K562 (cell line): ENCODE data around the gene GRK3. TPM values are rescaled to one million over a fixed set of nuclear protein-coding genes. Genes with fewer than 3 reads are reported as not detected.

Experiments used
- ATAC-seq: fragments of 200-7000 bp; cut with Tn5 transposase; 3 replicates; pipeline ENCODE4 v1.9.1; 2020; ENCODE audit warnings: moderate library complexity
- BruUV-seq: library from RNA; stranded (reverse); fragments of 400-500 nt; replicated peaks from 2 replicates; lab custom pipeline; 2021; lab: Mats Ljungman, UMichigan
- CTCF ChIA-PET: fragments of 300-600 bp; formaldehyde crosslinking; extraction: SDS; loops from one replicate; lab custom pipeline; 2021; ENCODE audit warnings: low intra/inter-chr PET ratio; lab: Yijun Ruan, JAX
- POLR2A ChIA-PET: fragments of 300-600, 350-650 bp; sonication (Branson Sonifier 250); formaldehyde crosslinking; extraction: SDS; loops from one replicate; lab custom pipeline; 2021; ENCODE audit warnings: antibody characterized with exemption, inconsistent platforms; lab: Yijun Ruan, JAX
- DNase-seq, 4 experiments: peaks; one replicate each; pipeline versions ENCODE4 v3.0.0 to v3.0.0-alpha.2; 2011 to 2018; ENCODE audit warnings: low spot score in 3 of 4, mixed read lengths in 3 of 4; ENCODE audit errors: extremely low read depth in 1 of 4
- FAIRE-seq: peaks from 2 replicates; lab custom pipeline; 2011; peaks lifted over from hg19 to GRCh38; lab: Jason Lieb, UNC
- H2AFZ ChIP-seq: 2 replicates; pipeline ENCODE4 v1.6.0; 2011; ENCODE audit warnings: low read depth, low read length, control low read depth, inconsistent platforms
- H3K27ac ChIP-seq: fragments of 200-600 bp; 3 replicates; pipeline ENCODE4 v1.8.0; 2011; ENCODE audit warnings: low read depth, mild to moderate bottlenecking, control low read depth, inconsistent platforms, low read length, moderate library complexity, mixed read lengths; ENCODE audit errors: extremely low read depth
- H3K27me3 ChIP-seq, 2 experiments: fragments of 300-600 bp in 1 of 2; 2 replicates in 1 of 2; 3 replicates in 1 of 2; pipeline versions ENCODE4 v1.6.0 to v1.8.0; 2011; ENCODE audit warnings: inconsistent platforms in 2 of 2, low read length in 2 of 2, mild to moderate bottlenecking in 1 of 2, mixed read lengths in 1 of 2, moderate library complexity in 1 of 2; ENCODE audit not compliant: control insufficient read depth in 2 of 2, insufficient read depth in 2 of 2
- H3K36me3 ChIP-seq: fragments of 300-600 bp; 3 replicates; pipeline ENCODE4 v1.8.0; 2011; ENCODE audit warnings: mild to moderate bottlenecking, low read length, inconsistent platforms; ENCODE audit not compliant: control insufficient read depth, insufficient read depth
- H3K4me1 ChIP-seq, 2 experiments: fragments of 200-600 bp in 1 of 2; replicated peaks in 1 of 2; 2 replicates in 1 of 2; 3 replicates in 1 of 2; pipeline versions ENCODE4 v1.5.1 to v1.8.0; 2011; ENCODE audit warnings: inconsistent platforms in 2 of 2, low read length in 2 of 2, mild to moderate bottlenecking in 1 of 2, mixed read lengths in 1 of 2, moderate library complexity in 1 of 2; ENCODE audit not compliant: control insufficient read depth in 2 of 2, insufficient read depth in 2 of 2
- H3K4me2 ChIP-seq: 2 replicates; pipeline ENCODE4 v1.6.1; 2011; ENCODE audit warnings: low read length, control low read depth, inconsistent platforms, mixed read lengths; ENCODE audit not compliant: insufficient read depth
- H3K4me3 ChIP-seq: fragments of 200-600 bp; sonication (generic), shearing (Covaris generic); 2 replicates; pipeline ENCODE4 v1.5.1; 2016; ENCODE audit warnings: control low read depth, inconsistent platforms
- H3K79me2 ChIP-seq: fragments of 200-600 bp; 3 replicates; pipeline ENCODE4 v1.8.0; 2011; ENCODE audit warnings: low read length, inconsistent platforms; ENCODE audit not compliant: control insufficient read depth, insufficient read depth
- H3K9ac ChIP-seq, 2 experiments: 2 replicates each; pipeline versions ENCODE4 v1.6.0 to v1.6.1; 2011; ENCODE audit warnings: low read depth in 2 of 2, low read length in 2 of 2, control low read depth in 1 of 2, inconsistent platforms in 1 of 2, mild to moderate bottlenecking in 1 of 2, mixed read lengths in 1 of 2; ENCODE audit not compliant: insufficient read depth in 1 of 2
- H3K9me1 ChIP-seq: one replicate; pipeline ENCODE4 v1.6.0; 2011; ENCODE audit warnings: inconsistent platforms, mild to moderate bottlenecking, low read length, moderate library complexity; ENCODE audit not compliant: control insufficient read depth, insufficient read depth
- H3K9me3 ChIP-seq: replicated peaks from 2 replicates; pipeline ENCODE4 v1.5.1; 2011; ENCODE audit warnings: low read depth, low read length, inconsistent platforms; ENCODE audit not compliant: control insufficient read depth, insufficient read depth
- H4K20me1 ChIP-seq: replicated peaks from 2 replicates; pipeline ENCODE4 v1.6.1; 2011; ENCODE audit warnings: low read length, inconsistent platforms, mixed read lengths; ENCODE audit not compliant: control insufficient read depth, insufficient read depth
- HMBOX1 ChIP-seq: sonication (generic); IDR thresholded peaks from 2 replicates; pipeline ENCODE4 v1.6.1; 2016
- ZNF395 ChIP-seq: fragments of 200-800 bp; sonication (Bioruptor generic); IDR thresholded peaks from 2 replicates; pipeline ENCODE4 v1.6.1; 2017; ENCODE audit warnings: missing genetic modification characterization, missing compliant biosample characterization
- WGBS: fragments of 100-300 bp; shearing (Covaris generic); methylation state at CpG from one replicate; pipeline ENCODE4 v1.1.6; 2016; ENCODE audit warnings: low coverage, mixed read lengths; ENCODE audit not compliant: insufficient coverage; ENCODE audit errors: missing lambda C conversion rate; 5-methylcytosine and 5-hydroxymethylcytosine counted together
- in situ Hi-C: fragments of 300-500 bp; cut with MboI; formaldehyde crosslinking; loops from 4 replicates; pipeline ENCODE4 v1.15.0; 2018; ENCODE audit warnings: inconsistent platforms, mixed read lengths
- intact Hi-C: fragments of 100-400 bp; cut with micrococcal nuclease; formaldehyde crosslinking; loops from 2 replicates; pipeline ENCODE4 v1.14.2; 2022
- polyA plus RNA-seq, 8 experiments: library from polyadenylated mRNA; depleted of rRNA in 4 of 8; stranded (reverse) in 5 of 8; unstranded in 3 of 8; fragments of >200 nt; fragmentation: Nextera tagmentation in 2 of 8; fragmentation: Illumina TruSeq in 1 of 8; extraction: Ambion mirVana in 2 of 8; extraction: Trizol in 1 of 8; gene quantifications; 2 replicates each; pipeline versions ENCODE4 v1.2.1 to v1.2.3, GENCODE V29; 2011 to 2014; ENCODE audit warnings: inconsistent platforms in 1 of 8, missing spikeins in 1 of 8
- total RNA-seq, 7 experiments: library from RNA; depleted of rRNA in 6 of 7; stranded (reverse); fragments of >200 nt in 6 of 7; fragmentation: Illumina TruSeq in 2 of 7; extraction: Trizol in 2 of 7; gene quantifications; 2 replicates each; pipeline versions ENCODE4 v1.2.1 to v1.2.3, GENCODE V29; 2011 to 2021; ENCODE audit warnings: low replicate concordance in 1 of 7

Gene GRK3
- total and polyA plus RNA-seq, 9 of the 15 experiments (the other 6 are each of a cell fraction or from before 2014, with no cell fraction given) = 1.4 to 7.6 (median 3.6) TPM

DNA sequence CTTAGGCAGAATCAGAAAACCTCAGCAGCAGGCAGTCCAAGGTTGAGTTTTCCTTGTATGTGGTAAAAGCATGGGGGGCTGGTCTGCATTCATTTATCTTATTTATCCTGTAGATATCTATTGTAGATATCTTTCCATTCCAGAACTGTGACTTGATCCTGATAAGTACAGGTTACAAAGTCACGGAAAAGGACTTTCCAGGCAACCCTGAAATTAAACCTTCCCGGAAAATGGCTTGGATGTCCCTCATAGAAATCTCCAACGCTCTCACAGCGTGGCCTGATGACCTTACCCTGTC, 128.7 kb downstream of the GRK3 start:
- CTCF ChIA-PET = no interaction called here
- 75% methylated on average over 4 of the region's 4 CpGs for WGBS

More for the DNA sequence above, 128.7 kb downstream of the GRK3 start:
- no peak overlapping the region for H3K4me2 ChIP-seq
- no peak overlapping the region for H2AFZ ChIP-seq
- ATAC-seq (no peak), DNase-seq (no peak), FAIRE-seq (no peak)
- peaks cover 3% of the 10 kb centered on the region; the same call in 1 of the 3 replicates for H3K36me3 ChIP-seq
- H4K20me1 ChIP-seq = no peaks in the 10 kb centered on the region
- H3K79me2 ChIP-seq = no peaks in the 10 kb centered on the region
- POLR2A ChIA-PET = no interaction called here
- no peaks in the 10 kb centered on the region for H3K27me3 ChIP-seq
- H3K4me1 ChIP-seq = no peaks in the 10 kb centered on the region; a peak in 1 of 5 replicates
- H3K9me3 ChIP-seq = no peaks in the 10 kb centered on the region
- H3K27ac ChIP-seq = no peak overlapping the region
- no peak overlapping the region for H3K9ac ChIP-seq
- in situ Hi-C loops (no loop called here), intact Hi-C loops (no loop called here)
- TF ChIP-seq ZNF395 (CRISPR knock-in tag) (no peak), HMBOX1 (no peak)
- no TSS peak for BruUV-seq
- no peak overlapping the region for H3K4me3 ChIP-seq
- H3K9me1 ChIP-seq = no peaks in the 10 kb centered on the region
